Activated T-helper 9 cell treated with anti-CD3 and anti-CD28 coated beads, Interleukin-2, amount 50 U/mL, for 16 hours (primary cell): ENCODE data around the gene ZNF652.
"Not testable (repeated sequence)": the region's sequence is repeated elsewhere in the genome, so short reads cannot be mapped to it uniquely, and the experiment has no call there.

Experiments
- DNase-seq: peaks from one replicate; pipeline ENCODE4 v3.0.0-alpha.2; 2020; ENCODE audit warnings: low read depth

The ZNF652 gene

DNA sequence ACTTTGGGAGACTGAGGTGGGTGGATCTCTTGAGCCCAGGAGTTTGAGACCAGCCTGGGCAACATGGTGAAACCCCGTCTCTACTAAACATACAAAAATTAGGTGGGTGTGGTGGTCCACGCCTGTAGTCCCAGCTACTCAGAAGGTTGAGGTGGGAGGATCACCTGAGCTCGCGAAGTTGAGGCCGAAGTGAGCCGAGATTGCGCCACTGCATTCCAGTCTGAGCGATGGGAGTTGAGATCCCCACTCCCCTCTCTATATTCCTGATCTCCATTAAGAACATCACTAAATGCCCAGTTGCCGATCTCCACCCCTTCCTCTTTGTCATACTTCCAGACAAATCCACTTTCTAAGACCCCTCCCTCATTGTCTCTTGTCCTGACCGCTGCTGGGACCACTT is 24.3 kb upstream of the ZNF652 start:
- no peak for DNase-seq

DNA sequence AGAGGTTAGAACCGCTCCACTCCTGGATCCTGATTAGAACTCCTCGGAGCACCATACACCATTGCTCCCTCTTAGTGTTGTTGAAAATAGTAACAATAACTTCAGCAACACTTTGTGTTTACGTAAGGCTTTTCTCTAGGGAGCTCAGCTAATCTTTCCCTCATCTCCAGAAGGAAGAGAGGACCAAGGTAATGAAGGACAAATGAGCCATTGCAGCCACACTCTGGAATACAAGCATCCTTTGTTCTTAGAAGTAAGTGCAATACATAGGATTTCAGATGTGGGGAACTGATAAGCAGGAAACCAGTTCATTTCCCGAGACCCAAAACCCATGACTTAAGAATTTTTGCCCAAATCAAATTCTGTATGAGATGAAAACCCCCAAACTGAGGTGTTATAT is 22.9 kb upstream of the ZNF652 start:
- DNase-seq: no peak

GRCh38 chr17:49383060-49383459 is 21.0 kb upstream of the ZNF652 start:
- no peak for DNase-seq

- no peak for DNase-seq
Measured at GRCh38 chr17:49382556-49382955, 20.5 kb upstream of the ZNF652 start.

GRCh38 chr17:49381793-49382192 is 19.7 kb upstream of the ZNF652 start:
- no peak for DNase-seq

- DNase-seq: no peak
Measured at GRCh38 chr17:49381033-49381432, 19.0 kb upstream of the ZNF652 start.

DNA sequence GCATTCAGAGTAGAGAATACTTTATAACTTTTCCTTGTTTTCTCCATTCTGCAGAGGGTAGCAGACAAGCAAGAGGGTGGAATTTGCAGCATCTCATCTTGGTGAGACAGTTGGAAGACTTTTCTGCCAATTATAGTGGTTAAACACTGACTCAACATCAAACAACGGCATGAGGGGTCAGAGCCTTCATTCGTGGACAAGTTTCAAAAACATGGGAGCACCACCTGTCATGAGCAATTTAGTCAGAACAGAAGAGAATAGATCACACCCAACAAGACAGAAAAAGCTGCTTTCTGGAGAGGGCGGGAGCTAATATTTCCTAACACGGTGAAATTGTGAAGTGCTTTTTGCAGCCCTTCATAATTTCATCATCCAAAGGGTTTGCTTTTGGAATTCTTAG is 17.9 kb upstream of the ZNF652 start:
- no peak for DNase-seq

DNA sequence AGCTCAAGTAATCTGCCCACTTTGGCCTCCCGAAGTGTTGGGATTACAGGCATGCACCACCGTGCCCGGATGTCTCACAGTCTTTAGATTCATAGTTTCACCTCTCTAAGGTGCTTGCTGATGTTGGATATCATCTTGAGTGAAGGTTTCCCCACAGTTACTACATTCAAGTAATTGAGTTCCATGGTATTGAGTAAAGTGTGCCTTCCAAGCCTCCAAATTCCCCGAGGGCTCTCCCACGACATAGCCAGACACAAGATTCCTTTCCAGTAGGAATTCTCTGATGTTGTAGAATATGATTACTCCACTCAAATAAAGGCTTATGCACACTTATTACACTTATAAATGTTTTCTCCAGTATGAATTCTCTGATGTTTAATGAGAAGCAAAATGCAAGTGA is 16.3 kb upstream of the ZNF652 start:
- no peak for DNase-seq

GRCh38 chr17:49375544-49375943 is 13.5 kb upstream of the ZNF652 start:
- no peak for DNase-seq

- DNase-seq: no peak
Measured at GRCh38 chr17:49373115-49373514, 11.1 kb upstream of the ZNF652 start.

- no peak for DNase-seq
Measured at GRCh38 chr17:49372425-49372824, 10.4 kb upstream of the ZNF652 start.

- no peak for DNase-seq
Measured at GRCh38 chr17:49370971-49371834, 9.2 kb upstream of the ZNF652 start.

- no peak for DNase-seq
Measured at GRCh38 chr17:49369760-49370159, 7.7 kb upstream of the ZNF652 start.

DNA sequence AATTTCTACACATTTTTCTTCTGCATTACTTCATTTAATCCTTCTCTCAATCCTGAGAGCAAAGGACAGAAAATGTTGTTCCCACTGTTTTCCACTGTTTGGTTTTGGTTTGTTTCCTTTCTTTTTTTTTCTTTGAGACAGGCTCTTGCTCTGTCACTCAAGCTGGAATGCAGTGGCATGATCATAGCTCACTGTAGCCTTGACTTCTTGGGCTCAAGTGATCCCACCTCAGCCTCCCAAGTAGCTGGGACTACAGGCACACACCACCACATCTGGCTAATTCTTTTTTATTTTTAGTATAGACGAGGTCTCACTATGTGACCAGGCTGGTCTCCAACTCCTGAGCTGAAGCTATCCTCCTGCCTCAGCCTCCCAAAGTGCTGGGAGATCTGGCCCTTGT is 7.0 kb upstream of the ZNF652 start:
- no peak for DNase-seq

DNA sequence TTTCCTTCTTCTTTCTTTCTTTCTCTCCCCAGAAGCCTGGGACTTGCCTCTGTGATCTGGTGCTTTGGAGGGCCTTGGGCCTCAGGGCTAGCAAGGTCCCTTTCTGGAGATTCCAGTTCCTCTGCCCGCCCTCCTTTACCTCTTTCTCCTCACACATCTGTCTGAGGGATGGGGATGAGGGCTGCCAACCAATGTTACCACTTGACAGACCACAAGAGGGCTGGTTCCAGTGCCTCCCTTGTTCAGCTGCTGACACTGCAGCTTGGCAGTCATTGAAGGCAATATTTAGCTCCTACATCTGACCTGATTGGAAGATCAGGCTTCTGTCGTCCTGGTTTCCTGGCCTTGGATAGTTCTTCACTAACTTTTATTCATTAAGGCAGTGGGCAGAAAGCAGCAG is 3.6 kb upstream of the ZNF652 start:
- DNase-seq: peak; percentile 20

DNA sequence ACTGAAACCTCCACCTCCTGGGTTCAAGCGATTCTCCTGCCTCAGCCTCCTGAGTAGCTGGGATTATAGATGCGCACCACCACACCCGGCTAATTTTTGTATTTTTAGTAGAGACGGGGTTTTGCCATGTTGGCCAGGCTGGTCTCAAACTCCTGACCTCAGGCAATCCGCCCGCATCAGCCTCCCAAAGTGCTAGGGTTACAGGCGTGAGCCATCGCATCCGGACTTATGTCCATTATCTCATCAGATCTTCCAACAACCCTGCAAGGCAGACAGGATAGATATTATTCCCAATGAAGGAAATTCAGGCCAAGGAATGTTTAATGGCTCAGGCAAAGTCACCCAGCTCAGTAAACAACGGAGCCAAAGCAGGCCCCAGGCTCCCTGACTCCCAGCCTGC is 3.1 kb upstream of the ZNF652 start:
- not testable (repeated sequence) for DNase-seq

DNA sequence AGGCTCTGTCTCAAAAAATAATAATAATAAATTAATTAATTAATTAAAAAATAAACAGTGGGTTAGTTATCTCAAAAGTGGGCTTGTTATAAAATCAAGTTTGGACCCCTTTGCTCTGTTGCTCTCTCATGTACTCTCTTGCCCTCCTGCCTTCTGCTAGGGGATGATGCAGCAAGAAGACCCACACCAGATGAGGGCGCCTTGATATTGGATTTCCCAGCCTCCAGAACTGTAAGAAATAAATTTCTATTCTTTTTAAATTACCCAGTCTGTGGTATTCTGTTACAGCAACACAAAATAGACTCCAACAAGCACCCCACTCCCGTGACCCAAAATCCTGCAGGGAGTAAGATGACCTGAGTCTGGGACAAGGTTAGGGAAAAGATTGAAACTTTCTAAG is 2.1 kb upstream of the ZNF652 start:
- no peak for DNase-seq

DNA sequence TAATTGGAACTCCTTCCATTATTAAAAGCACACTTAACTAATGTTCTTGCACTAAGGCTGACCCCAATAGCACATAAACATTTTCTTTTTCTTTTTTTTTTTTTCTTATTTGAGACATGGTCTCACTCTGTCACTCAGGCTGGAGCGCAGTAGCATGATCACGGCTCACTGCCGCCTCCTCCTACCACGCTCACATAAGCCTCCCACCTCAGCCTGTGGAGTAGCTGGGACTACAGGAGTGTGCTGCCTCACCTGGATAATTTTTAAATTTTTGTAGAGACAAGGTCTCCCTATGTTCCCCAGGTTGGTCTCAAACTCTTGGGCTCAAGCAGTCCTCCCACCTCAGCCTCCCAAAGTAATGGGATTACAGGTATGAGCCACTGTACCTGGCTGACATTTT is 1.2 kb upstream of the ZNF652 start:
- no peak for DNase-seq

DNA sequence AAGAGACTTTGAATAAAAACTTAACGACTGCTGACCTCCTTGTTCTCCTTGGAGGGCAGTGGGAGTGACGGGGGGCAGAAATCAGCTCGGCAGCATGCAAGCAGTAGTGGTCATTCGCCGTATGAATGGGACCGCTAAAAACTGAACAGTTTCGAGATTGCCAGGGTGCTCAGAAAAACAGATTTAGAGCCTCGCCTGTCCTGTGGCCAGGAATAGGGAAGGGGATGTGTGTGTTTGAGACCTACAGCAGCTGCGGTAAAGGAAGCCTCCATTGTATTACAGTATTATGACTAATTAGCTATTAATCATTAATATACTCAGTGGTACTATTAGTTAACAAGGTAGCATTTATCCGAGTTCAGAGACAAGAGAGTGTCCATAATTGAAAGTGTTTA is 670 bp upstream of the ZNF652 start:
- DNase-seq: no peak

- DNase-seq: peak; percentile 64
Measured at GRCh38 chr17:49361129-49361901, 735 bp downstream of the ZNF652 start.

DNA sequence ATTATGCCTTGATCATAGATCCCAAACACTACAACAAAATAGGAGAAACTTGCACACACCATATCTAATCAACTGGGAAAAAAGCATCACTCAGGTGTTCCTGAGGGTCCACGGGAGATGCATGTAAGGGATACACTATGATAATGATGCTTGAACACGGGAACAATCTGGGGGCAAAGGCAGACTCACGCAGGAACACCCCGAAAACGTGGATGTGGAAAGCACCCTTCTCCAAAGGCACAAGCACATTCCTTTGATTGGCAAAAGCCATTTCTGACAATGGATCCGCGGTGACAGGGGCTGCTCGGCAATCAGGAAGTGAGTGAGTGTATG is 1.3 kb downstream of the ZNF652 start:
- no peak for DNase-seq

GRCh38 chr17:49359990-49360795 is 1.9 kb downstream of the ZNF652 start:
- no peak for DNase-seq
